ENCODE data around the gene NUTM1. TPM values are rescaled to one million over a fixed set of nuclear protein-coding genes. Genes with fewer than 3 reads are reported as not detected.

The NUTM1 gene
- not detected for total RNA-seq
- polyA plus RNA-seq = not detected
- 0 to 0.09 (median 0) reads per million in 6 experiments for total RNA-seq

DNA sequence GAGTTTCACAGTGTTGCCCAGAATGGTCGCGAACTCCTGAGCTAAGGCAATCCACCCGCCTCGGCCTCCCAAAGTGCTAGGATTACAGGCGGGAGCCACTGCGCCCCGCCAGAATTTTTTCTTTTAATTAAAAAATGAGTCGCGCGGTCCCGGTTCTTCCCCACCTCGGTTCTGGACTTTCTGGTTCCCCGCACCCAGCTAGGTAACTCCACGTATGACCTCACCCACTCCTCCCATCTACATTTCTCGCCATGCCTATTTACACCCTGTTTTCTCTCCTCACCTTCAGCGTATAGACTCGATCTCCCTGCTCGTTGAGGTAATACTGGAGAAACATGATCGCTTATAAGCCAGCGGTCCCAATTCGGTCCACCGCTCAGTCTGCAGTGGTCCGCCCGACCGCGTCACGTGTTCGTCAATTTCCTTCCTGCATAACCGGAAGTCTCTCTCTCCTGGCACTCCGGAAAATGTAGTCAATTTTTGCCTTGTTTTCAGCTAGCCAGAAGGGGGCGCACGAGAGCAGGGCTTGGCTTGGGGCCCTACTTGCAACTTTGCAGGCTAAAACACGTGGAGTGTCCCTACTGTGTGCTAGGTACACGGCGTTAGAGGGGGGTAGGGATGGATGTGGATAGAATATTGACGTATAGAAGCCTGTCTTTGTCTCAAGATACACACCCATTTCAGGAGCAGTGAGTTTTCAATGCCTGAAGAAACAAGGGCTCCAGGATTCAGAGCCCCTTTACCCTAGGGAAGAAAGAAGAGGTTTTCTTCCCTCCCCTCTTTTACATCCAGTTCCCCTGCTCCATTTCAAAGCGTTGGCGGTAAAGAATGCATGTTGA lies at the start of gene NUTM1, which contains the start of gene NOP10:
Gene NUTM1 (plus strand): TSS at position 579 of the 839 bp plus-strand sequence. CDS start 382 bp downstream, outside the sequence.
Gene NOP10 (minus strand): TSS at position 400 of the 839 bp plus-strand sequence. CDS start 63 bp downstream, at position 337.
- H3K27ac Mint-ChIP-seq = peak within 1 kb of the TSS in 8 of 10 donors; percentile 12 to 90 (median 84)
- no peak within 1 kb of the TSS for H3K4me3 Mint-ChIP-seq
- no peaks in the 10 kb centered on the region for H3K9me3 Mint-ChIP-seq
- no peaks in the 10 kb centered on the region for H3K27me3 Mint-ChIP-seq
- H3K36me3 Mint-ChIP-seq = peaks cover 5 to 27% (median 7%) of the 10 kb centered on the region in 3 donors
- H3K4me1 Mint-ChIP-seq = peaks cover 6 to 30% (median 27%) of the 10 kb centered on the region in 4 donors
- POLR2A ChIA-PET = interaction anchor here (0.7 to 1.9 kb wide), 16 partner anchors 9 to 645 kb away, joined by 3 to 48 read pairs (median 4); partner anchors contain the start of genes EMC4, EMC7, KATNBL1 and LPCAT4
- DNase-seq (peak; percentile 84 to 95 (median 93)), ATAC-seq (peak; percentile 85 to 87)

DNA sequence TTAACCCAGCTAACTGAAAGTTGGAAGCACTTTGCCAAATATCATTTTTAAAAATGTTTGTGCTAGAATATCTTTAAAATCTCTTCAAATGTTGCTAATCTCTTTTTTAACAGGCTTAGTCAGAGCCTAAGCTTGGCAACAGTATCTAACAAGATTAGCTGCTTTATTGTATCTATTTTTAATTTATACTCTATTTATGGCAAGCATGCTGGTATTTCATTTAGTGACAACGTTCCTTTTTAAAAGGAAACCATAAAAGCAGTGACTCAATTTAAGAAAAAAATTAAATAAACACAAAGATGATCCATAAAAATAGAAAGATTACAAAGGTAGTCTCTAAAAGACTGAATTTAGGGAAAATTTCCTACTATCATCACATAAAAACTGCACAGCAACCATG lies 46.1 kb upstream of the NUTM1 start:
- Mint-ChIP-seq H3K4me1 (peaks cover 29 to 63% (median 55%) of the 10 kb centered on the region in 4 donors), H3K4me3 (peak overlapping the region in 1 of 10 donors; percentile 42)

DNA sequence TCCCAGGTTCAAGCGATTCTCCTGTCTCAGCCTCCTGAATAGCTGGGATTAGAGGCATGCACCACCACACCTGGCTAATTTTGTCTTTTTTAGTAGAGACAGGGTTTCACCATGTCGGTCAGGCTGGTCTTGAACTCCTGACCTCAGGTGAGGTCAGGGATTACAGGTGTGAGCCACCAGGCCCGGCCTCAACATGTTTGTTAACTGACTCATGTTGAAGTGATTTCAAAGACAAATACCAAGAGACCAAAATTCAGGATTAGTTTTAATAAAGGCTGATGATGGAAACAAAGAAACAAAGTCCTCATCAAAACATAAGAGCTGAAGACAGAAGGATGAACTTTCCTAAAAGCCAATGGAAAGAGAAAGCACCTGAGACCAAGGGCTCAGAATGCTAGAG lies 42.1 kb upstream of the NUTM1 start:
- Mint-ChIP-seq H3K27me3 (no peaks in the 10 kb centered on the region), H3K27ac (peak overlapping the region in 2 of 10 donors; percentile 51 to 63), H3K4me3 (no peak overlapping the region), H3K36me3 (peaks cover 0 to 59% (median 5%) of the 10 kb centered on the region in 3 donors), H3K4me1 (peaks cover 40 to 72% (median 67%) of the 10 kb centered on the region in 4 donors), H3K9me3 (no peaks in the 10 kb centered on the region)
- POLR2A ChIA-PET = interaction anchor here (1.0 kb wide), 1 partner anchor 24 kb away, joined by 4 read pairs; no protein-coding TSS in a partner anchor
- DNase-seq (no peak), ATAC-seq (no peak)

More for the DNA sequence above, 46.1 kb upstream of the NUTM1 start:
- DNase-seq (no peak), ATAC-seq (no peak)
- Mint-ChIP-seq H3K27me3 (no peaks in the 10 kb centered on the region), H3K36me3 (peaks cover 0 to 45% (median 4%) of the 10 kb centered on the region in 3 donors), H3K9me3 (no peaks in the 10 kb centered on the region), H3K27ac (peak overlapping the region in 2 of 10 donors; percentile 2 to 53)
- POLR2A ChIA-PET = no interaction called here

GRCh38 chr15:34304613-34305012 lies 38.5 kb upstream of the NUTM1 start:
- Mint-ChIP-seq H3K36me3 (peaks cover 0 to 70% (median 7%) of the 10 kb centered on the region in 3 donors), H3K27ac (peak overlapping the region in 6 of 10 donors; percentile 0 to 63 (median 36)), H3K4me1 (peaks cover 29 to 68% (median 61%) of the 10 kb centered on the region in 4 donors), H3K9me3 (no peaks in the 10 kb centered on the region), H3K4me3 (no peak overlapping the region), H3K27me3 (no peaks in the 10 kb centered on the region)
- no peak for DNase-seq
- ATAC-seq = no peak
- POLR2A ChIA-PET = no interaction called here

GRCh38 chr15:34311563-34311962 lies 31.6 kb upstream of the NUTM1 start:
- POLR2A ChIA-PET = no interaction called here
- Mint-ChIP-seq H3K4me1 (peaks cover 35 to 72% (median 61%) of the 10 kb centered on the region in 4 donors), H3K4me3 (no peak overlapping the region), H3K36me3 (peaks cover 8 to 60% (median 9%) of the 10 kb centered on the region in 3 donors), H3K9me3 (no peaks in the 10 kb centered on the region), H3K27ac (peak overlapping the region in 1 of 10 donors; percentile 0), H3K27me3 (no peaks in the 10 kb centered on the region)
- ATAC-seq = no peak
- DNase-seq = no peak

- POLR2A ChIA-PET = interaction anchor here (2.5 kb wide), 1 partner anchor 23 kb away, joined by 7 read pairs; the partner anchor contains the start of gene SLC12A6
- no peak for DNase-seq
- H3K27ac Mint-ChIP-seq = peak overlapping the region in 9 of 10 donors; percentile 1 to 84 (median 43)
- no peaks in the 10 kb centered on the region for H3K27me3 Mint-ChIP-seq
- H3K4me1 Mint-ChIP-seq = peaks cover 33 to 69% (median 65%) of the 10 kb centered on the region in 4 donors
- peaks cover 8 to 40% (median 8%) of the 10 kb centered on the region in 3 donors for H3K36me3 Mint-ChIP-seq
- no peak for ATAC-seq
- peak overlapping the region in 9 of 10 donors; percentile 65 to 92 (median 75) for H3K4me3 Mint-ChIP-seq
- H3K9me3 Mint-ChIP-seq = no peaks in the 10 kb centered on the region
Measured at GRCh38 chr15:34314491-34315490, 28.3 kb upstream of the NUTM1 start.

DNA sequence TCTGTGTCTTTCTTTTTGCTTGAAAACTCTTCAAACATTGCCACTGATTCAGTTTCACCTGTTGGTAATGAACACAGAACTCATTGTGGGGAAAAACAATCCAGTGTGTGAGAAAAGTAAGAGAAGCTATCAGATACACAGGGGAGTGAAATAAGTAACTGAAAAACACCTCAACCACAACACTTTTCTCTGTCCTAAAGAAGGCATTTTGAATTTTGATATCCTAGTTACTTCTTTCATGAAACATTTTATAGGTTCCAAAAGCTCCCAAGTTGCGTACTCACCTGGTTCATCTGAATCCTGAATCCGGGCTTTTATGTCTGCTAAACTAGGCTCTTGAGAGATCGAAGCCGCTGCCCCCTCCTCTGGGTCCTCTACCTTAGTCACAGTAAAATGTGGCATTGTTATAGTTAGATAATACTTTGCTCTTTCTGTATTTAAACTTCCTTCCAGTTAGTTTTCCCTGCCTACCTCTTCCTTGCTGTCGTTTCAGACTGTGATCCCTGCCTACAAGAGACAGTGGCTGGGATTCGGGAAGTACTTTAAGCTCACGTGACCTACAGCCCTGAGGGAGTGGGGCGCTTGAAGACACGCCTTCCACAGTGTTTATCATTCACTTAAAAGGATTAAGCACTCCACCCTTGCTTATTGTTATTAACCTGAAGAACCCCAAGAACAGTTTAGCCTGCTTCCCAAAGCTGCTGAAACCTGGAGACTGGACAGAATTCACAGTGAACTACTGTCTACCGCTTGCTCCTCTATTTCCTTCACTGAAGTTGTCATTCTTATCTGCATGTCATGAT lies 24.6 kb upstream of the NUTM1 start:
- Mint-ChIP-seq H3K27ac (peak overlapping the region; percentile 85 to 99 (median 96)), H3K4me1 (peaks cover 26 to 70% (median 58%) of the 10 kb centered on the region in 4 donors), H3K9me3 (no peaks in the 10 kb centered on the region), H3K4me3 (peak overlapping the region; percentile 91 to 100 (median 98)), H3K36me3 (peaks cover 0 to 14% (median 5%) of the 10 kb centered on the region in 3 donors), H3K27me3 (no peaks in the 10 kb centered on the region)
- peak in 5 of 10 donors; percentile 11 to 40 (median 26) for DNase-seq
- POLR2A ChIA-PET = interaction anchor here (0.6 to 15.0 kb wide), 8 partner anchors 8 to 278 kb away, joined by 3 to 215 read pairs (median 6); partner anchors contain the start of genes LPCAT4, NOP10, NUTM1 and SLC12A6
- ATAC-seq = peak; percentile 78 to 79

DNA sequence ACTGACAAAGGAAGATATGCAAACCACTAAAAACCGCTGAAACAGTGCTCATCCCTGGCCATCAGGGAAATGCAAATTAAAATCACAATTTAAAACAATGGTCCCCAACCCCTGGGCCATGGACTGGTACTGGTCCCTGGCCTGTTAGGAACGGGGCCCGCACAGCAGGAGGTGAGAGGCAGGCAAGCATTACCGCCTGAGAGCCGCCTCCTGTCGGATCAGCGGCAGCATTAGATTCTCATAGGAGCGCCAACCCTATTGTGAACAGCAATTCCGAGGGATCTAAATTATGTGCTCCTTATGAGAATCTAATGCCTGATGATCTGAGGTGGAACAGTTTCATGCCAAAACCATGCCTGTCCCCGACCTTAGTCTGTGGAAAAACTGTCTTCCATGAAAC lies 19.9 kb upstream of the NUTM1 start:
- peaks cover 11 to 66% (median 48%) of the 10 kb centered on the region in 4 donors for H3K4me1 Mint-ChIP-seq
- no peaks in the 10 kb centered on the region for H3K36me3 Mint-ChIP-seq
- H3K4me3 Mint-ChIP-seq = no peak overlapping the region
- ATAC-seq (no peak), DNase-seq (no peak)
- POLR2A ChIA-PET = interaction anchor here (15.0 kb wide), 1 partner anchor 13 kb away, joined by 215 read pairs; the partner anchor contains the start of gene SLC12A6
- no peaks in the 10 kb centered on the region for H3K27me3 Mint-ChIP-seq
- no peaks in the 10 kb centered on the region for H3K9me3 Mint-ChIP-seq
- peak overlapping the region in 3 of 10 donors; percentile 11 to 66 (median 62) for H3K27ac Mint-ChIP-seq

DNA sequence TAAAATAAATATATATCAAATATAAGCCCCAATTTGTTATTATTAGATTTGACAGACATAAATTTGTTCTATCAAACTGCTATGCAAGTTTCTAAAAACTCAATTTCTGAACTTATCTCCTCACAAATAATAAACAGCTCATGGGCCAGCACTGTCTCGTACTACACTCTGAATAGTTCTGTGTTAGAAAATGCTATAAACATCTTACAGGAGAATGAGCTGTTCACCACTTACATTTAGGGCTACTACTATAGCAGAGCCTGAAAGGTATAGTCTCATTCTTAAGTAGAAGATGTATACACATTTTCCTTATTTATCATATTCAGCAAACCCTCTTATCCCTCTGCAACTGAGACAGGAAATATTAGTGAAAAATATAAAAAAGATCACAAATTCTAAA lies 18.2 kb upstream of the NUTM1 start:
- peak overlapping the region in 3 of 10 donors; percentile 4 to 22 (median 19) for H3K4me3 Mint-ChIP-seq
- H3K36me3 Mint-ChIP-seq = no peaks in the 10 kb centered on the region
- H3K9me3 Mint-ChIP-seq = no peaks in the 10 kb centered on the region
- H3K4me1 Mint-ChIP-seq = peaks cover 14 to 68% (median 54%) of the 10 kb centered on the region in 4 donors
- peak overlapping the region in 4 of 10 donors; percentile 19 to 66 (median 46) for H3K27ac Mint-ChIP-seq
- DNase-seq (no peak), ATAC-seq (no peak)
- POLR2A ChIA-PET = interaction anchor here (0.6 to 15.0 kb wide), 3 partner anchors 11 to 239 kb away, joined by 3 to 215 read pairs (median 4); partner anchors contain the start of gene SLC12A6
- H3K27me3 Mint-ChIP-seq = no peaks in the 10 kb centered on the region

DNA sequence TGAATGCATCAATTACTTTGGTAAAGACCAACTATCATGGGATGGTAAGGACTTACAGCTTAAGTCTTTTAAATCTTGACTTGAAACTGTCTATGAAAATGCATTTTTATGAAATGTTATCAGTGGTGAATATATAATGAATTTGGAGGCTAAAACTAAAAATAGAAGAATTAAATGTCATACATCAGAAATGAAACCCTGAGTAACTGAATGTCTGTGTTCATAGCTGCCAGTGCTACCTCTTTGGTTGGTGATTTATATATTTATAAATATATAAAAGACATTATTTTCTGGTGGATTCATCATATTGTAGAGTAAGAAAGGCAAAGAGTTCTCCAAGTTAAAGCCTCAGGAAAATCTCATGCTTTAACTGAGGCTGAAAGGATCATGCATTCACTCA lies 17.7 kb upstream of the NUTM1 start:
- H3K9me3 Mint-ChIP-seq = no peaks in the 10 kb centered on the region
- peaks cover 15 to 68% (median 54%) of the 10 kb centered on the region in 4 donors for H3K4me1 Mint-ChIP-seq
- H3K4me3 Mint-ChIP-seq = peak overlapping the region in 1 of 10 donors; percentile 54
- no peaks in the 10 kb centered on the region for H3K27me3 Mint-ChIP-seq
- ATAC-seq (no peak), DNase-seq (no peak)
- POLR2A ChIA-PET = interaction anchor here (0.6 to 15.0 kb wide), 3 partner anchors 11 to 240 kb away, joined by 3 to 215 read pairs (median 4); partner anchors contain the start of gene SLC12A6
- peak overlapping the region in 5 of 10 donors; percentile 1 to 76 (median 46) for H3K27ac Mint-ChIP-seq
- H3K36me3 Mint-ChIP-seq = no peaks in the 10 kb centered on the region

DNA sequence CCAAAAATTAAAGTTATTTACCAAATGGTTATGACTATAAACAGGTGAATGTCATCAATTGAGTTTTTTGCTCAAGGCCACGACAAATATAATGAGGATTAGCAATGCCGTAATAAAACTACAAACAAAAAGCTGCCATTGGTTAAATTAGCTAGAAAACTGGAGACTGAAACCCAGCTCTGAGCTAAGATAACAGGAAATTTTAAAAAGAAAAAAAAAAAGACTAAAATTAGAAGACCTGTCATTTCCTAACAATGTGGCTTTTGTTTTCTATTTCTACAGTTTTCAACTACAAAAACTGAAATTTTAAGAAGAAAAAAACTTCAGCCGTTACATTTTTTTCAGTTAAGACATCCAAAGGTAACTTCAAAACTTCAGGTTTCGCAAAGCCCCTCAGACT lies 15.2 kb upstream of the NUTM1 start:
- Mint-ChIP-seq H3K27me3 (no peaks in the 10 kb centered on the region), H3K36me3 (no peaks in the 10 kb centered on the region), H3K27ac (peak overlapping the region; percentile 71 to 94 (median 91)), H3K4me1 (peaks cover 19 to 85% (median 58%) of the 10 kb centered on the region in 4 donors), H3K4me3 (peak overlapping the region; percentile 57 to 82 (median 76)), H3K9me3 (no peaks in the 10 kb centered on the region)
- ATAC-seq (peak; percentile 12), DNase-seq (no peak)
- POLR2A ChIA-PET = interaction anchor here (0.7 to 15.0 kb wide), 6 partner anchors 9 to 75 kb away, joined by 3 to 215 read pairs (median 6); partner anchors contain the start of genes LPCAT4, NOP10, NUTM1 and SLC12A6
